GM18508 (cell line): Measurements from ENCODE around the gene ANXA4.

Experiments
- ATAC-seq: cut with Tn5 transposase; IDR thresholded peaks from one replicate; pipeline ENCODE4 v1.9.1; 2021; ENCODE audit warnings: moderate number of reproducible peaks; ENCODE audit not compliant: insufficient read depth, unreplicated experiment

ANXA4 gene

DNA sequence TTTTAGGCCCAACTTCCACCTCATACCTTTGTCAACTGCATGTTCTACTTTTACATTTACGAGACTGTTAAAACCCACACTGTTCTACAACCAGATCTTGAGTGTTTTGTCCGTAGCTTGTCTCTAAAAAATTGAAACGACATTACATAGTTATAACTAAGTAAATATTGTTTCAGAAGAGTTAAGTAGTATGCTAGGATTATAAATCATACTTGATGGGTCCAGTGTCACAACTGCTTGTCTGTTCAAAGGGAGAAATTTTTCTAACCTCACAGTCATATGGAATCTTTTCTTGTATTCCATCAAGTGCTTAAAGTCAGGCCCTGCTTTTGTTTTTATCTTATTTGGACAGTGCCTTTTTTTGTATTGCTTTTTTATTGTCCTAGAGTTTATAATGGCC, 91.8 kb downstream of the ANXA4 start:
- no peak for ATAC-seq

DNA sequence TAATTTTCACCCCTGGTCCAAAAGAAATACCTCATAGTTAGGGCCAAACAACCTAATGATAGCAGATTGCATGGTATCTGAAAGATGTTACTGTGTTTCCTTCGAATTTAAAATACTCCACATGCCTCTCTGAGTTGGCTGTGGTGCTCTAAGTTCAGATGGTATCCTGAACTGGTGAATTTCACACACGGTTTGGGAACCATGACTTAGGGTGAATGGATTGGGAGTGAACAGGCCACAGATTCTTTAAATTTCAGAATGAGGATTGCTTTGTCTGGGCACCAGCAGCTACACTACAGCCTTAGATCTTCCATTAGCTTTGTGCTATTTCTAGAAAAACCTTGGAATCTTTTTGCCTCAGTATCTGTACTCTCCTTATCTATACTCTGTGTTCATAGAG, 93.7 kb downstream of the ANXA4 start:
- no peak for ATAC-seq

DNA sequence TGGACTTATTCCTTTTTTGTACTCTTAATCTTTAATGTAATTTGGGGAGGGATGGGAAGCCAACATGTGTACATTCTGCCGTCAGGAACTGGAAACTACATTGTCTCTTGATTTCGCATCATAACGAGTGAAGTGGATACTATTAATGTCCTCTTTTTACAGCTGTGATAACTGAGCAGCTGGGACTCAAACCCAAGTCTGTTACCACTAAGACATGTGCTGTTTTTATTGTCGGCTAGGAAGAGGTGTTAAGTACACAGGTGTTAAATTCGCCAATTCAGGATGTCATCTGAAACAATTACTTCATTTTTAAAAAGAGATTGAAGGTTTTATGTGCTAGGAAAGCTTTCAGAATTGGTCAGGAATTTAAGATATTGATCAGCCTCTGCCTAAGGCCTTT, 94.4 kb downstream of the ANXA4 start:
- no peak for ATAC-seq

- no peak for ATAC-seq
Measured at GRCh38 chr2:69837533-69837932, 95.6 kb downstream of the ANXA4 start.

DNA sequence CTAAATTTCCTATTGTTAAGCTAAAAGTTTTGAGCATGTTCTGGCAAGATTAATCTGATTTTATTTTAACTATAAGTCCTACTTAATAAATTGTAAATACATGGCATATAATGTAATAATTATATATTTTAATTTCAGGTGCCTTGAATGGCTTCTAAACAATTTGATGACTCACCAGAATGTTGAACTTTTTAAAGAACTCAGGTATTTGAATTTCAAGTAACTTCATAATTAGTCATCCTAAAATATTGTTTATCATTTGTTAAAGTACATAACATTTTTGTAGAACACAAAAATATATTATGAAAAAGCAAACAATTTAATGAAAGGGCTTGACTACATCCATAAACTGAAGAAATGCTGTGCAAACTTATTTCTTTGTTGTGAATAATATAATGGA, 102.1 kb downstream of the ANXA4 start:
- ATAC-seq = no peak

- no peak for ATAC-seq
Measured at GRCh38 chr2:69844560-69844959, 102.6 kb downstream of the ANXA4 start.

- no peak for ATAC-seq
Measured at GRCh38 chr2:69846182-69847067, 104.5 kb downstream of the ANXA4 start.

DNA sequence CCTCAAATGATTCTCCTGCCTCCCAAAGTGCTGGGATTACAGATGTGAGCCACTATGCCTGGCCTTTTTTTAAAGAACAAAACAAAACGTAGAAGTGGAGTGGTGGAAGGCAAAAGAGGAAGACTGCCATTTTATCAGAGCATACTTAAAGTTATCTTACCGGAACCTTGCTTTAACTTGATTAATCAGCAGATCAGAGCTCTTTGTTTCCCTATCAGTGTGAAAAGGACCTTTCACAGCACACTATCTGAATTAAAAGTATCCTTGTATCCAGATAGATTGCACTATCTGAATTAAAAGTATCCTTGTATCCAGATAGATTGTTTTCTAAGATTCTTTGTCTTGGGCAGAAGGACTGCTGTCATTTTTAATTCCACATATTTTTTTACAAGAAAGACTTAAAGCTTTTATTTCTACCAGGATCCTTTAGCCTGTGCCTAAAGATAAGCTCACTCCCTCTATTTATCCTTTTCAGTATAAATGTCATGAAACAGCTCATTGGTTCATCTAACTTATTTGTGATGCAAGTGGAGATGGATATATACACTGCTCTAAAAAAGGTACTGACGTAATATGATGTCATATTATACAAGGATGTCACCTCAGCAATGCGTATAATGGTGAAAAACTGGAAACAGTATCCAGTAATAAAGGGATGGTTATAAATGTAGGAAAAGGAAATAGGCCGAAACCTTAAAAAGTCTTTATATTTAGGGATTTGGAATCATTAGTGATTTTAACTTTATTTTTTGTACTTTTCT, 105.3 kb downstream of the ANXA4 start:
- no peak for ATAC-seq

- ATAC-seq = no peak
Measured at GRCh38 chr2:69848186-69848790, 106.4 kb downstream of the ANXA4 start.

GRCh38 chr2:69858261-69858660, 116.3 kb downstream of the ANXA4 start:
- no peak for ATAC-seq

DNA sequence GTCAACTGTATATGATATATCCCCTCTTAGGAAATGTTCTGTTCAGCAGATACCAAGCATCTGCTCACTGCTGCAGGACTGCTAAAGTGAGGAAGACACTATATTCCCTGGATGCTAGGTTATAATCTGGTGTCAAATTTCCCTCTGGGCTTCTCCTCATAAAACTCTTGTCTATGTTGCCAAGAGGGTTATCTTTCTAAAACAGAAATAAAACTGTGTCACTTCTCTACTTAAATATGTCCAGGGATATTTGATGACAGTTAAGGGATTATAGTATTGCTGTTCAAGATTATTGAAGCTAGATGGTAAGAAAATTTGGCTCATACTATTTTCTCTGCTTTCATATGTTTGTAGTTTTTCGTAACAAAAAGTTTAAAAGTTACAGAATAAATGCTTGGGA, 121.4 kb downstream of the ANXA4 start:
- ATAC-seq = no peak
